Psoas muscle (tissue), 8 donors: ENCODE measurements around the gene PSD4. TPM values are rescaled to one million over a fixed set of nuclear protein-coding genes. Genes with fewer than 3 reads are reported as not detected.
A peak's percentile ranks its signal among the peaks of the same experiment; 100 is the strongest.

ENCODE experiments used
- ATAC-seq, 4 donors: fragments of 200-7000 bp; cut with Tn5 transposase; one replicate each; pipeline ENCODE4 v1.9.1; 2020; ENCODE audit warnings: moderate library complexity in 3 of 4, mild to moderate bottlenecking in 2 of 4
- DNase-seq, 2 donors: peaks; one replicate each; pipeline ENCODE4 v3.0.0-alpha.2; 2020
- H3K27ac ChIP-seq: fragments of 200-600 bp; one replicate; pipeline ENCODE4 v1.8.0; 2022
- H3K27me3 ChIP-seq, 3 donors: fragments of 200-600 bp in 1 of 3; one replicate each; pipeline versions ENCODE4 v1.6.1 to v1.8.0; 2013 to 2022; ENCODE audit warnings: low read length in 2 of 3, mild to moderate bottlenecking in 2 of 3, moderate library complexity in 1 of 3; ENCODE audit not compliant: insufficient read depth in 3 of 3
- H3K36me3 ChIP-seq, 2 donors: fragments of 200-600 bp in 1 of 2; one replicate each; pipeline versions ENCODE4 v1.6.1 to v1.8.0; 2013 to 2022; ENCODE audit warnings: low read depth in 1 of 2, mild to moderate bottlenecking in 1 of 2, moderate library complexity in 1 of 2; ENCODE audit not compliant: insufficient read depth in 1 of 2
- H3K4me1 ChIP-seq: fragments of 200-600 bp; one replicate; pipeline ENCODE4 v1.8.0; 2022
- H3K4me3 ChIP-seq: fragments of 200-600 bp; one replicate; pipeline ENCODE4 v1.8.0; 2022; ENCODE audit warnings: mild to moderate bottlenecking
- H3K9me3 ChIP-seq: fragments of 200-600 bp; one replicate; pipeline ENCODE4 v1.8.0; 2022
- WGBS, 3 donors: extraction: QIAGEN DNeasy Blood & Tissue Kit; methylation state at CpG; one replicate each; pipeline versions ENCODE4 v1.1.6 to v1.1.7; 2013; 5-methylcytosine and 5-hydroxymethylcytosine counted together
- intact Hi-C, 2 donors: fragments of 100-400 bp; cut with DNase I; formaldehyde crosslinking; loops; one replicate each; pipeline versions ENCODE4 v1.11.0 to v1.14.2; 2022
- polyA plus RNA-seq, 3 donors: library from polyadenylated mRNA; stranded (reverse); fragments of 200-250 nt; gene quantifications; one replicate each; pipeline ENCODE4 v1.2.3, GENCODE V29; 2013
- total RNA-seq, 4 donors: library from RNA; stranded (reverse); fragmentation: NEBNext Ultra II Directional in 2 of 4; extraction: Animal tissue kit (Norgen Biotek cat#: 25700) in 2 of 4; gene quantifications; one replicate each; pipeline versions ENCODE4 v1.2.1 to v1.2.4, GENCODE V29; 2021 to 2023
- TF ChIP-seq, protein P1 (sequence below): fragments of 200-600 bp; IDR thresholded peaks from one replicate; pipeline ENCODE4 v1.8.0; 2022; ENCODE audit warnings: antibody characterized with exemption
- donor health status: healthy with polysubstance abuse.
- donor health status: DM: no; HTN: no; CAD: no; lungs with moderate emphysema.
- donor health status: Bipolar disorder and iron deficiency.
- donor health status: healthy.
- donor health status: DM: yes; HTN: yes; CAD: no.
- donor health status: DM: no; HTN: no; CAD: no.
- donor health status: DM: no; HTN: no; CAD: no.
- donor health status: DM: yes; HTN: yes; CAD: no.

PSD4 gene
- total and polyA plus RNA-seq, 7 donors = 0.35 to 1.7 (median 0.87) TPM

DNA sequence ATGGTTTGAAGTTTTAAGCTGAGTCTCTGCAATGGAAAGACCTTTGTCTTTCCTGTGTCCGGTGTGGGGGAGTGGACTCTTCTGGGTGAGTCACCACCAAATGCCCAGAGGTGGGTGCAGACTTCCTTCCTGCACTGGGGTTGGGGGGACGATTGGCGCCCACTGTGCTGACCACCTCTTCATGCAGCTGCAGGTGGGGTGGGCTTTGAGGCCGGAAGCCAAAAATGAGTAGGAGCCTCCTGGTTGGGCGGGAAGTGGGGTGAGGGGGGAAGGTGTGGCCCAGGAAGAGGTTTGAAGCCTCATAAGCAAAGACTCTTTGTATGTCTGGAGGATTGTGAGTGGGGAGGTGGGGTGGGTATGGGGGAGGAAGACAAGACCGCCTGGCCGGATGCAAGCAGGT is 77.3 kb downstream of the PSD4 start:
- Histone ChIP-seq H3K27ac (no peak overlapping the region), H3K9me3 (no peaks in the 10 kb centered on the region), H3K4me3 (no peak overlapping the region), H3K27me3 (peaks cover 0 to 2% (median 0%) of the 10 kb centered on the region in 3 donors), H3K36me3 (no peaks in the 10 kb centered on the region), H3K4me1 (no peaks in the 10 kb centered on the region)
- DNase-seq (no peak), ATAC-seq (no peak)
- TF ChIP-seq, protein P1, sequence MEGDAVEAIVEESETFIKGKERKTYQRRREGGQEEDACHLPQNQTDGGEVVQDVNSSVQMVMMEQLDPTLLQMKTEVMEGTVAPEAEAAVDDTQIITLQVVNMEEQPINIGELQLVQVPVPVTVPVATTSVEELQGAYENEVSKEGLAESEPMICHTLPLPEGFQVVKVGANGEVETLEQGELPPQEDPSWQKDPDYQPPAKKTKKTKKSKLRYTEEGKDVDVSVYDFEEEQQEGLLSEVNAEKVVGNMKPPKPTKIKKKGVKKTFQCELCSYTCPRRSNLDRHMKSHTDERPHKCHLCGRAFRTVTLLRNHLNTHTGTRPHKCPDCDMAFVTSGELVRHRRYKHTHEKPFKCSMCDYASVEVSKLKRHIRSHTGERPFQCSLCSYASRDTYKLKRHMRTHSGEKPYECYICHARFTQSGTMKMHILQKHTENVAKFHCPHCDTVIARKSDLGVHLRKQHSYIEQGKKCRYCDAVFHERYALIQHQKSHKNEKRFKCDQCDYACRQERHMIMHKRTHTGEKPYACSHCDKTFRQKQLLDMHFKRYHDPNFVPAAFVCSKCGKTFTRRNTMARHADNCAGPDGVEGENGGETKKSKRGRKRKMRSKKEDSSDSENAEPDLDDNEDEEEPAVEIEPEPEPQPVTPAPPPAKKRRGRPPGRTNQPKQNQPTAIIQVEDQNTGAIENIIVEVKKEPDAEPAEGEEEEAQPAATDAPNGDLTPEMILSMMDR = no peak
- WGBS, 3 donors = 78 to 85% (median 81%) methylated on average over 7 of the region's 7 CpGs
- intact Hi-C loops = no loop called here

DNA sequence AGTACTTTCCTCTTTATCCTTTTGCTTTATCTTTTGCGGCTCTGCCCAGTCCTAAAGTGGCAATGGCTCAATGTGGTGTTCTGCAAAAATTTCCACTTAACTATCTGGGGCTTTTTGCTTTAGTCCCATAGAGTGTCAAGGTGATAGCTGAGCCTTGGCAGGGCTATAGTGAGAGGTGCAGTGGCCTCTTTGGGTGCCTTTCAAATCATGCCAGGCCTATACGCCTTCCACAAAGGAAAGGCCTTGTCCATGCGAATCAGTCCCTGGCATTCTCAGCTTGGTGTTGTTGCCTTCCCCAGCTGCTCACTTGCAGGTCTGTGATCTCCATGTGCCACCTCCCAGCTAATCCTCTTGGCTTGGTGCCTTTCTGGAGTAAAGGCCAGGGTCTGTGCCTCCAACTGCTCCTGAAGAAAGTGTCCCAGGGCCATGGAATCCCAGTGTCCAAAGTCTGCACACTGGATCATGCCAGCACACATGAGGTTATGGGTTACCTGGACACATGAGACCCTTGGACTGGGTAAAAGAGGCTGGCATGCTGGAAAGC is 78.3 kb downstream of the PSD4 start:
- ATAC-seq (peak in 2 of 4 donors; percentile 29 to 69), DNase-seq (no peak)
- Histone ChIP-seq H3K9me3 (no peaks in the 10 kb centered on the region), H3K36me3 (no peaks in the 10 kb centered on the region), H3K4me1 (no peaks in the 10 kb centered on the region), H3K27ac (no peak overlapping the region), H3K27me3 (peaks cover 0 to 2% (median 0%) of the 10 kb centered on the region in 3 donors), H3K4me3 (no peak overlapping the region)
- TF ChIP-seq, protein P1 = no peak
- intact Hi-C loops = loop anchor here in 1 of 2 donors (1.0 kb wide), 1 partner anchor 120 kb away; no protein-coding TSS in a partner anchor
- WGBS, 3 donors = 57 to 74% (median 63%) methylated on average over 3 of the region's 3 CpGs

DNA sequence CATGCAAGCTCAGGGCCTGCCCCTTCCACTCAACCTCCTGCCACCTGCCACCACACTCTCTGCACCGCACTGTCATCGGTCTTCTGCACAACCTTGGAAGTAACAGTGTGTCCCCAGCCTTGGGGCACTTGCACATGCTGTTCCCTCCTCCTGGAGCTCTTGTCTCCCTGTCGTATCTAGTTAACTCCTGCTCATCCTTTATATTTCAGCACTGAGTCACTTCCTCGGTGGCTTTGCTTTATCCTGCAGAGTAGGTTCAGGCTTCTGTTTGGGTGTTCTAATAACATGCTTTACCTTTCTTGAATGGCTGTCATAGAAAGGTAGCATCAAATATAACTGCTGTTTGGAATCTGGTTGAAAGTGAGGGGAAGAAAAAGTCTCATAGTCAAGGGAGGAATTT is 79.7 kb downstream of the PSD4 start:
- Histone ChIP-seq H3K9me3 (no peaks in the 10 kb centered on the region), H3K4me3 (no peak overlapping the region), H3K4me1 (no peaks in the 10 kb centered on the region), H3K27ac (no peak overlapping the region), H3K27me3 (peaks cover 0 to 2% (median 0%) of the 10 kb centered on the region in 3 donors), H3K36me3 (no peaks in the 10 kb centered on the region)
- WGBS, 3 donors = 57 to 82% (median 79%) methylated on average over 4 of the region's 4 CpGs
- intact Hi-C loops = no loop called here
- ATAC-seq (peak in 1 of 4 donors; percentile 68), DNase-seq (no peak)
- TF ChIP-seq, protein P1 = no peak

DNA sequence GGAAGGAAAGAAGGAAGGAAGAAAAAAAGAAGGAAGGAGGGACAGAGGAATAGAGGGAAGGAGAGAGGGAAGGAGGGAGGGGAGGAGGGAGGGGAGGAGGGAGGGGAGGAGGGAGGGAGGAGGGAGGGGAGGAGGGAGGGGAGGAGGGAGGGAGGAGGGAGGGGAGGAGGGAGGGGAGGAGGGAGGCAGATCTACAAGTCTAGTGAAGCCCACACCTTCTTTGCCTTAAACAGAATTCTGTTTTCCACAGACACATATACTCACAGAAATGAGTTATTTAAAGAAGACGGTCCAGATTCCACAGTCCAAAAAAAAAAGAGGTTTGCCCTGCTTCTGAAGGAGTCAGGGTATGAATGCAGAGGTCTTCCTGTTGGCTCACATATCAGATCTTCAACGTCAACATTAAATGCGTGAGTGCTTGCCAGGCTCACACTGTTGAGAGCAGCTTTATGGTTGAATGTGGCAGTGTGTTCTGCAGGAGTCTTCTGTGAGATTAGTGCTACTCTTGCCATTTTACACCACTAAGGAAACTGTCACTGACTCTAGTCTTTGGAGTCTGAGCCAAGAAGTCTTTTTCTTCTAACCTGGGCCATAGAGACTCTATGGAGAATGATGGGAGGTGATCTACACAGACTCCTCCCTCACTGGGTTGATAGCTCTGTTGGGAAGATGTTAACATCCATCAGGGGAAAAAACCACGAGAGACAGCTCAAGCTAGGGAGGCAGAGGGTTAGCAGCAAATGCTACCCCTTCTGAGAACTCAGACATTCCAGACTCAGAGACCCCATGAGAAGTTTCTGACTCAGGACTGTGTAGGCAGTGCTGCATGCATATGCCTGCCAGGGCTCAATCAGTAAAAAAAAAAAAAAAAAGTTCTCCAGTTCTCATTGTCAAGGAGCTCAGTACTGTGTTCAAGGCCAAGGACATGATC is 81.6 kb downstream of the PSD4 start:
- WGBS, 3 donors = 58 to 68% (median 67%) methylated on average over 4 of the region's 4 CpGs
- no peaks in the 10 kb centered on the region for H3K9me3 ChIP-seq
- H3K27ac ChIP-seq = no peak overlapping the region
- intact Hi-C loops = no loop called here
- no peaks in the 10 kb centered on the region for H3K4me1 ChIP-seq
- DNase-seq (no peak), ATAC-seq (no peak)
- no peak overlapping the region for H3K4me3 ChIP-seq
- H3K36me3 ChIP-seq = no peaks in the 10 kb centered on the region
- TF ChIP-seq, protein P1 = no peak
- peaks cover 0 to 2% (median 0%) of the 10 kb centered on the region in 3 donors for H3K27me3 ChIP-seq
